ENCODE measurements around the gene CYP2J2.
"Not testable (repeated sequence)": the region's sequence is repeated elsewhere in the genome, so short reads cannot be mapped to it uniquely, and the experiment has no call there.

The CYP2J2 gene

DNA sequence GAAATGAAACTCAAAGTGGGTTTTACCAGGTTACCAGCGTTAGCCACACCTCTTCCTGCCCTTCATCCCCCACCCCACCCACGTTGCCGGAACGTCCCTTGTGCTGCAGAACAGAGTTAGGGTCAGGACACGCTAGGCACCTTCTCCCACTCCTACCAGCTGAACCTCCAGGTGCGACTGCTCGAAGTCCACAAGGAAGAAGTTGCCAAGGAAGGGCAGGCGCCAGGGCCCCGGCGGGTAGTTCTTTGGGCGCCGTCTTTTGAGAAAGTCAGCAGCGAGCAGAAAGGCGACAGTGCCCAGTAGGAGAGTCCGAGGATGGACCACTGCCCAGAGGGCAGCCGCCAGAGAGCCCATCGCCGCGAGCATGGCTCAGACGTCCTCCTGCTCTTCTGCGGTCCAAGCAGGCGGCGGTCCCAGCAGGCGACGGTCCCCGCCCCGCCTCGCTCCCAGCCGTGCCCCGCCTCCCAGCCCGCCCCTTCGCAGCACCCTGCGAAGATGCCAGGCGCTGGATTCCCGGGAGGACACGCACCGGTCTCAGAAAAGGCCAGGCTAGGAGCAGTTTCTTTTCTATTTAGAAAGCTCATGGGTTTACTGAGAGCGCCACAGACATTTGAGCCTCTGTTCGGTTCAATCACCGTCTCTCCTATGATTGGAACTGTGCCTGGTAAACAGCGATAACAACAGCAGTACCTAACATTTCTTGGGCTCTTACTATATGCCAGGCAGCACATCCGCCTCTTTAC lies at the start of gene CYP2J2:
CYP2J2 (minus strand) TSS at position 393 of the 743 bp plus-strand sequence; CDS start at position 366, 27 bp downstream.
- peak; percentile 13 to 14 for DNase-seq

- no peak for DNase-seq
Measured at GRCh38 chr1:59973719-59974118, 47.1 kb upstream of the CYP2J2 start.

- no peak for DNase-seq
Measured at GRCh38 chr1:59972216-59972927, 45.8 kb upstream of the CYP2J2 start.

DNA sequence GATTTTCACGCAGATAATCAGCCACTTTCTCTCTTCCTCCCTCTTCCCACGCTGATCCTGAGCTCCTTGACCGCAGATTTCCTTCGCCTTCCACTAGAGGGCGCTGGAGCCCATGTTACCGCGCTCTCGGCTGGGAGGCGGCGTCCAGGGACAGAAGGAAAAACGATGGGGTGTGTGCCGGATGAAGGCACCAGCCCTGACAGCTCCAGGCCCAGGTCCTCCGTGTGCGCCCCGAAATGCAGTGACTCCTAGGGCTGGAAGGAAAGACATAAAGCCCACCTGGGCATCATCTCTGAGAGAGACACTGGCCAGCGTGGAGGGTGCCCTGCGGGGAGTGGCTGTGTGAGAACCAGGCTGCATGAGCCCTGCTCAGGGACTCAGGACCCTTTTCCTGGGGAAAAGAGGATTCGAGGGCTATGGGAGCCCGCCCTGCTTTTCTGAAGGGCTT lies 44.9 kb upstream of the CYP2J2 start:
- DNase-seq = peak; percentile 11 to 51

GRCh38 chr1:59969542-59970175 lies 43.1 kb upstream of the CYP2J2 start:
- not testable (repeated sequence) for DNase-seq

GRCh38 chr1:59968746-59969145 lies 42.2 kb upstream of the CYP2J2 start:
- DNase-seq = not testable (repeated sequence)

- no peak for DNase-seq
Measured at GRCh38 chr1:59967780-59968179, 41.2 kb upstream of the CYP2J2 start.

DNA sequence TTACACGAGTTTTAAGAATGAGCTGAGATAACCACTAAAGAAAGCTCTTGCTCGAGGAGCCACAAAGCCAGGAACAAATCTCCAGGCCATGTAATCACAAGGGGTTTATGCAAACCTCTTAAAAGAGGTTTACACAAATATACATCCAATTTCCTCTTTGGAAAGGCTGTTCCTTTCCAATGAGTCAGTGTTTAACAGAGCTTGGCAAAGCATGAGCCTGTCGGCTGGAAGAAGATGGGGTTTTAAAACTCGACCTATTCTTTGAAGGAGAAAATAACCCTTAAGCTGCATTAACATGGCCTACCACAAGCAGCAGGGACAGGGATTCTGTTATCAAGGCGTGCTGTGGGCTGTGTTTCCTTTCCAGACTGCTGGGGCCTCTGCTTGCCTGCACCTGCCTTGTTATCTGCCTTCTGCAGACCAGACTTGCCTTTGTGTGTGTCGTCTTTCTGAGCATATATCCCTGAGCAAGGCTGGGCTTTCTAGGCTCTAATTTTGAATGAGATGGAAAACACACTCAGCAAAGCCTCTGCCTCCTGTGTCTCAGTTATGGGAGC lies 40.6 kb upstream of the CYP2J2 start:
- DNase-seq = no peak

- no peak for DNase-seq
Measured at GRCh38 chr1:59952065-59952464, 25.5 kb upstream of the CYP2J2 start.

DNA sequence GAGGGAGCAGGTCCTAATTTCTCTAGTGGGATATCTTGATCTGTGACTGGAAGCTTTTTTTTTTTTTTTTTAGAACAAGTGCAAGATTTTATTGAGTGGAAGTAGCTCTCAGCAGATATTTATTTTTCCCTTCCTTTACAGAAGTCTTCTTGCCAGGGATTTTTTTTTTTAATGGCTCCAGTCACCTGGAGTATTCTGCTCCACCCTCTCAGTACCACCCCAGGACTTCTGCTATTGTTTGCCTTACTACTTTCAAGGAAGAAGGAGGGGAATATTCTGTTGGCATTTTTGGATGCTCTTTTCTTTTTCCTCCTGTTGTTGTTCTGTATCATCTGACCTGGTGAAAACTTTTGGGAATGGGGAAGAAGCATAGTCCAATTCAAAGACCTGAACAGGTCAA lies 23.1 kb upstream of the CYP2J2 start:
- no peak for DNase-seq

GRCh38 chr1:59948990-59949389 lies 22.4 kb upstream of the CYP2J2 start:
- DNase-seq = no peak

DNA sequence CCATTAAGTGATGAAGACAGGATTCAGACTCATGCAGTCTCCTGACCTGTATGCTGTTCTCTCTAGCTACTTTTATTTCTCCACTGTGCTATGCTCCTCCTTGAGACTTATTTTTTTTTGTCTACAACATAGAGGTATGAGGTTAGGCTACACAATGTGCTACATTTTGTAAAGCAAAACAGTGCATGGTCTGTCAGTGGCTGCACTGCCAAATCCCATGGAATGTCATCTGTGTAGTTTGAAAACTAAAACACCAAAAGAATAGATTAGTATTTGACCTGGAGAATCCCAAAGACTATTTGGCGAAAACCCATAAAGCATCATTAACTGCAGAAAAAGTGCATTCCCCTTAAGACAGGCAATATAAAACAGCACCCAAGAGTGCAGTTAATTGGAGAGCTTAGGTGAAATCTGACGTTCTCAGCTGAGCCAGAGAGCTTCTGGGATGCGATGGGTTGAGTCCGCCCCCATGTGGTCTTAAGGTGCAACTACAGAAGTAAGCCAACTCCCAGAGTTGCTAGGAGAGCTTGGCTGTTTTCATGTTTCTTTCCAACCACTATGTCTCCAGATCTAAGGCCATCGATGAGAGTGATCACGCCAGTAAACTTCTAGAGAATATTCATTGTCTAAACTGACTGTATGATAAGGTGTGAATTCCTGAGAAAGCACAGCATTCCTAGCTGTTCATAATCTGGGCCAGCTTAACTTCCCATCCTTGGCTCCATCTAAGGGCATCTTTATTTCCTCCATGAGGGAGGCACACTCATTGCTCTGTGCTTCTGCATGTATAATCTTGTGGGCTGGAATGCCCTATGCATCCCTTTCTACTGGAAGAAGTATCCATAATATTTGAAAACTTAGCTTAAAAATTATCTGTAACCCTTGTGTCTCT lies 20.7 kb upstream of the CYP2J2 start:
- DNase-seq = peak in 1 of 2 experiments; percentile 44

DNA sequence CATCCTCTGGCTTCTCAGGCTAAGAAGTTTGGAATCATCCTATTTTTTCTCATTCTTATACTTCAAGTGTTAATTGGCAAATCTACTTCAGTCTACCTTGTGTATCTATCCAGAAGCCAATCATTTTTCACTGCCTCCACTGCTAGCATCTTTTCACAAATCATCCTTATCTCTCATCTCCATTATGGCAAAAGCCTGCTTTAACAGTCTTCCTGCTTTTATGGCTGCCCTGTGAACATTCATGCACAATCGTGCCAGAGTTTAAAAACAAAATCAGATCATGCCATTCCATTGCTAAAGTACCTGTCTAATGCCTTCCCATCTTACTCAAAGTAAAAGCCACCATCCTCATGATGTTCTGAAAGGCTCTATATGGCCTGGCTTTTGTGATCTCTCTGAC lies 19.2 kb upstream of the CYP2J2 start:
- DNase-seq = no peak

- no peak for DNase-seq
Measured at GRCh38 chr1:59939393-59939792, 12.8 kb upstream of the CYP2J2 start.

GRCh38 chr1:59937636-59938210 lies 11.2 kb upstream of the CYP2J2 start:
- DNase-seq = no peak

DNA sequence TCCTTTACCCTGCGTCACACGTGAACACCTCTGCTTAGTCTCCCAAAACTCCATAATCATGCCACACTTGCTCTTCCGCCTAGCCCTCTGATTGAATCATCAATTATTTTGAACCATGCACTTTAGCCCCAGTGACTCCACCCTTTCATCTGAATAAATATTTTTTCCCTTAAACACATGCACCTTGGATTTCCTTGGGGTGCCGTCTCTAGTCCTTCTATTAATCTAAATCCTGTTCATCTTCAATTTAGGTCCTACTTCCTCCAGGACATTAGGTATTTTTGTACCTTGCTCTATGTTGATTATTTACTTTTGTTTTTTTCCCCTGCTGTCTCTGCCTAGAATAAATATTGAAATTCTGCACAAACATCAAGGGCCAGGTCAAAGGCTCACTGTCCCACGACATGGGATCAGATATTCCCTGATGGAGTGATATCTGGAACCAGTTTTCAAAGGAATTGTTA lies 9.8 kb upstream of the CYP2J2 start:
- DNase-seq = no peak

DNA sequence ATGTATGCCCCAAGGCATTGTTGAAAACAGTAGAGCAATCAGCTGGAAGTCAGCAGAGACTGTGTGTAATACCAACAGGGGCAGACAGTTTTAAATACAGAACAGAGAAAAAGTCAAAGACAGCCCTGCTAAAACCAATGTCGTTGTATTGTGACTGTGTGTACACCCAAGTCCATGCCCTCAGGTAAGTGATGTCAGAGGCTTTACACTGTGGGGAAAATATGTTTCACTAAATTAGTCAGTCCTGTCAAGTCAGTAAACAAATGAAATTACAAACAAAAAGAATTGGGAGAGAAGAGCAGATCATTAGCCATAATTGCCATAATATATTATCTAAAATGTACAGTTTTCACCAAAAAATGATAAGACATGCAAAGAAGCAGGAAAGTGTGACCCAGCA lies 2.4 kb upstream of the CYP2J2 start:
- no peak for DNase-seq

- DNase-seq = no peak
Measured at GRCh38 chr1:59927213-59927612, 640 bp upstream of the CYP2J2 start.

- DNase-seq = no peak
Measured at GRCh38 chr1:59924653-59925052, 1.9 kb downstream of the CYP2J2 start.

- DNase-seq = not testable (repeated sequence)
Measured at GRCh38 chr1:59921258-59921899, 5.2 kb downstream of the CYP2J2 start.

DNA sequence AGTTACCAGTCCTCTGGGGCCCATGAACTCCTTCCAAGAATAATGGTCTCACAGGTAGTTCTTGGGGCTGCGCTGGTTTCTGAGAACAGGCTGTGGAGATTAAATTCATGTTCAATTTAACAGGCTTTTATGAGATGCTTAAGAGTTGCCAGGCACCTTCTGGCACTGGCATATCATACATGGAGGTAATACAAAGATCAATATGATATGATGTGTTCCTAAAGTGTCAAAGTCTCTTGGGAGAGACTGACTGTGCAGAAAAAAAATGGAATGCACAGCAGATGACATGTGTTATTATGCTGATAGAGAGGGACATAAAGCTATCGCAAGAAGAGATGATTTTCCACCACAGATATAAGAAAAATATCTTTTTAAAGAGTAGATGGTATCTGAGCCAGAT lies 6.8 kb downstream of the CYP2J2 start:
- no peak for DNase-seq

Data from NCI-H1930 (cell line).